Vagina (tissue), 2 donors: ENCODE measurements around the gene RIN3. TPM values are rescaled to one million over a fixed set of nuclear protein-coding genes. Genes with fewer than 3 reads are reported as not detected.

Source experiments
- DNase-seq, 2 donors: peaks; one replicate each; pipeline ENCODE4 v3.0.0-alpha.2; 2017; ENCODE audit errors: extremely low spot score in 2 of 2
- H3K27ac ChIP-seq: fragments of 200-600 bp; sonication (generic); one replicate; pipeline ENCODE4 v1.5.1; 2019
- H3K27me3 ChIP-seq: fragments of 200-600 bp; sonication (generic); one replicate; pipeline ENCODE4 v1.5.1; 2019
- H3K36me3 ChIP-seq, 2 donors: fragments of 200-600 bp; sonication (generic); one replicate each; pipeline ENCODE4 v1.5.1; 2017 to 2019
- H3K4me1 ChIP-seq: fragments of 200-600 bp; sonication (generic); one replicate; pipeline ENCODE4 v1.5.1; 2019
- H3K4me3 ChIP-seq, 2 donors: fragments of 200-600 bp; sonication (generic); 1 replicate in 1 of 2; 2 replicates in 1 of 2; pipeline ENCODE4 v1.5.1; 2016 to 2019
- H3K9me3 ChIP-seq: fragments of 200-600 bp; sonication (generic); one replicate; pipeline ENCODE4 v1.5.1; 2019
- POLR2A ChIP-seq, 2 donors: fragments of 450-650 bp; IDR thresholded peaks; one replicate each; pipeline ENCODE4 v1.6.1; 2017; ENCODE audit warnings: antibody characterized with exemption in 2 of 2, mild to moderate bottlenecking in 2 of 2, moderate library complexity in 2 of 2
- POLR2AphosphoS5 ChIP-seq, 2 donors: sonication (generic); formaldehyde crosslinking; IDR thresholded peaks; one replicate each; pipeline ENCODE4 v1.9.0; 2017; ENCODE audit warnings: antibody characterized with exemption in 2 of 2, mild to moderate bottlenecking in 2 of 2, low read depth in 1 of 2; ENCODE audit not compliant: insufficient read depth in 1 of 2
- intact Hi-C: fragments of 100-400 bp; cut with DNase I; formaldehyde crosslinking; loops from one replicate; pipeline ENCODE4 v1.15.1; 2023
- total RNA-seq: library from RNA; depleted of rRNA; stranded (reverse); fragments of >200 nt; gene quantifications from one replicate; pipeline ENCODE4 v1.2.3, GENCODE V29; 2016
- TF ChIP-seq, protein P1 (sequence below), 3 experiments: fragments of 450-650 bp in 2 of 3; fragments of 200-600 bp in 1 of 3; sonication (generic) in 1 of 3; IDR thresholded peaks; one replicate each; pipeline ENCODE4 v1.5.1; 2017 to 2019; ENCODE audit warnings: antibody characterized with exemption in 3 of 3, mild to moderate bottlenecking in 2 of 3, moderate library complexity in 2 of 3

Gene RIN3
- total RNA-seq, 1 donor from 2014 or later = 22.6 TPM

DNA sequence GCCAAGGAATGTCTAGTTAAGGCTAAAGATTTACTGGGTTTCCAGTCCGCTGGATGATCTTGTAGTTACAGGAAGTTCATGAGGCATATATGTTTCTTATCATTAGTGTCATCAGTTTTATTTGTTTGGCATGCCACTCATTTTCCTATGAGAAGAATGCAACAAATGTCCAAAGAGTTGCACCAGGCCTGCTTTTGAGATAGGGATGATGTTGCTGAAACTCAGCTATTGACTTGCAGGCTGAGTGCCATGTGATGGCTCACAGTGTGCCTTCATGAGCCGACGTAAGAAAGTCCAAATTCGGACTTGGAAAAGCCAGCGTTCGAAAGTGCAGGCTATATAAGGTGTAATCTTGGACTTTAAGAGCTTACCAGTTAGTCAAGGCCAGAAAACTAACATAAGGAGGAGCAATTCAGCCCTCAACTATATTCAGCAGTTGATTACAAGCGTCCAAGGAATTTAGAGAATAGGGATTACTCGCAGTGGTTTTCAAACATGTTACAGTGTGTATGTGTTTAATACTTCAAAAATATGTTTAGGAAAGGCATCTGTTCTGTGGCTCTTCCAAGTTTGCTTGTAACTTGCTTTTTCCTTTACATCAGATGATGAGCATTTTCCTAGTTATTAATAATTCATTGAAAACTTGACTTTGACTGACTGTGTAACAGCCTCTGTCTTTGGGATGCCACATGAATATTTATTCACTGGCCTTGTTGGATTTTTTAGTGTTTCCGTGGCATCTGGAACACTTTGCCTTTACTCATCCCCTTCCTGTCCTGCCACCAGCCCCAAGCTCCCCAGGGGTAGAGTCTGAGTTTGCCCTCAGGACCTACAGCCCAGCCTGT, 133.6 kb downstream of the RIN3 start:
- DNase-seq = no peak
- H3K27ac ChIP-seq = peak overlapping the region; percentile 93
- intact Hi-C loops = no loop called here
- H3K27me3 ChIP-seq = no peaks in the 10 kb centered on the region
- TF ChIP-seq POLR2A (IDR thresholded peaks at IDR 0.05) (no peak), POLR2AphosphoS5 (IDR thresholded peaks at IDR 0.05; ENCODE audit: insufficient read depth in 1 of 2, low read depth in 1 of 2) (peak in 1 of 2 donors; percentile 74)
- no peaks in the 10 kb centered on the region for H3K36me3 ChIP-seq
- H3K9me3 ChIP-seq = no peaks in the 10 kb centered on the region
- peaks cover 67% of the 10 kb centered on the region for H3K4me1 ChIP-seq
- H3K4me3 ChIP-seq = no peak overlapping the region

DNA sequence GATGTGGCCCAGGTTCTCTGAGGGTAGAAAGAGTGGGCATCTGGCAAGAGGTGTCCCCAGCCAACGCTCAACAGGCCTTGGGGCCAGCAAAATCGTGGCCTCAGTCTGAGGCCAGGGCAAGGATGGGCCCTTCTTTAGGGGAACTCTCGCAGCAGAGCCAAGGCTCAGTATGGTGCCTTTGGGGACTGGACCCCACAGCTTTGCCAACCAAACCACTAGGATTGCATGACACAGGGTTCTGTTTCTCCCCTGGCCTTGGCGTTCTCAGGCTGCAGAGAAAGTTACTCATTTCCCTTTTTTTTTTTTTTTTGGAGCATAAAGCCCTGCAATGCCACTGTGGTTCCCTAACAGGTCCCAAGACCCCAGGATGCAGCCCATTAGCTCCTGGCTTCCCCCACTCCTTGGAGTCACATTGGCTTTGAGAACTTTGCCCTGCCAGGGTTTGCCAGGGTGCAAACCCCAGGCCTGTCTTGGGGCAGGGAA, 134.3 kb downstream of the RIN3 start:
- Histone ChIP-seq H3K27ac (peak overlapping the region; percentile 93), H3K27me3 (no peaks in the 10 kb centered on the region), H3K4me3 (no peak overlapping the region), H3K9me3 (no peaks in the 10 kb centered on the region), H3K4me1 (peaks cover 67% of the 10 kb centered on the region), H3K36me3 (no peaks in the 10 kb centered on the region)
- intact Hi-C loops = no loop called here
- DNase-seq = no peak
- no peak for TF ChIP-seq POLR2AphosphoS5 (IDR thresholded peaks at IDR 0.05; ENCODE audit: insufficient read depth in 1 of 2, low read depth in 1 of 2)
- TF ChIP-seq POLR2A (IDR thresholded peaks at IDR 0.05) = no peak
- TF ChIP-seq, protein P1, sequence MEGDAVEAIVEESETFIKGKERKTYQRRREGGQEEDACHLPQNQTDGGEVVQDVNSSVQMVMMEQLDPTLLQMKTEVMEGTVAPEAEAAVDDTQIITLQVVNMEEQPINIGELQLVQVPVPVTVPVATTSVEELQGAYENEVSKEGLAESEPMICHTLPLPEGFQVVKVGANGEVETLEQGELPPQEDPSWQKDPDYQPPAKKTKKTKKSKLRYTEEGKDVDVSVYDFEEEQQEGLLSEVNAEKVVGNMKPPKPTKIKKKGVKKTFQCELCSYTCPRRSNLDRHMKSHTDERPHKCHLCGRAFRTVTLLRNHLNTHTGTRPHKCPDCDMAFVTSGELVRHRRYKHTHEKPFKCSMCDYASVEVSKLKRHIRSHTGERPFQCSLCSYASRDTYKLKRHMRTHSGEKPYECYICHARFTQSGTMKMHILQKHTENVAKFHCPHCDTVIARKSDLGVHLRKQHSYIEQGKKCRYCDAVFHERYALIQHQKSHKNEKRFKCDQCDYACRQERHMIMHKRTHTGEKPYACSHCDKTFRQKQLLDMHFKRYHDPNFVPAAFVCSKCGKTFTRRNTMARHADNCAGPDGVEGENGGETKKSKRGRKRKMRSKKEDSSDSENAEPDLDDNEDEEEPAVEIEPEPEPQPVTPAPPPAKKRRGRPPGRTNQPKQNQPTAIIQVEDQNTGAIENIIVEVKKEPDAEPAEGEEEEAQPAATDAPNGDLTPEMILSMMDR (IDR thresholded peaks at IDR 0.05) = no peak

DNA sequence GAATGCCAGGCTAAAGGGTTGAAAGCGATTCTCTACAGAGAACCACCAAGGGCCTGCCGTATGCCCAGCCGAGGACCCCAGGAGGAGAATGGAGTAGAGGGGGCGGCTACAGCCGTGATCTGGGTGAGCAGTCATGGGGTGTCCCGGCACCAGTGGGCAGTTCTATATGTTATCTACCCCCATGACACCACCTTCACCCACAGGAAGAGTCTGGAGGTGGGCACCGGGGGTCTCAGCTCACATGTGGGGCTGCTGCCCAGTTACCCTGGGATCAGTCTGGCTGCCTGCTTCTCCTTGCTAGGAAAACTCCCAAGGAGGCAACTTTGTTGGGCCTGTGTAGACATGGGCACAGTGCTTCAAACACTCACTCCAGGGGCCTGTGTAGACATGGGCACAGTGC, 135.5 kb downstream of the RIN3 start:
- intact Hi-C loops = no loop called here
- H3K27me3 ChIP-seq = no peaks in the 10 kb centered on the region
- no peak overlapping the region for H3K4me3 ChIP-seq
- no peaks in the 10 kb centered on the region for H3K36me3 ChIP-seq
- H3K9me3 ChIP-seq = no peaks in the 10 kb centered on the region
- H3K4me1 ChIP-seq = peaks cover 63% of the 10 kb centered on the region
- no peak for DNase-seq
- peak overlapping the region; percentile 93 for H3K27ac ChIP-seq
- TF ChIP-seq POLR2AphosphoS5 (IDR thresholded peaks at IDR 0.05; ENCODE audit: insufficient read depth in 1 of 2, low read depth in 1 of 2) (no peak), POLR2A (IDR thresholded peaks at IDR 0.05) (no peak)
- TF ChIP-seq, protein P1 (IDR thresholded peaks at IDR 0.05) = no peak

DNA sequence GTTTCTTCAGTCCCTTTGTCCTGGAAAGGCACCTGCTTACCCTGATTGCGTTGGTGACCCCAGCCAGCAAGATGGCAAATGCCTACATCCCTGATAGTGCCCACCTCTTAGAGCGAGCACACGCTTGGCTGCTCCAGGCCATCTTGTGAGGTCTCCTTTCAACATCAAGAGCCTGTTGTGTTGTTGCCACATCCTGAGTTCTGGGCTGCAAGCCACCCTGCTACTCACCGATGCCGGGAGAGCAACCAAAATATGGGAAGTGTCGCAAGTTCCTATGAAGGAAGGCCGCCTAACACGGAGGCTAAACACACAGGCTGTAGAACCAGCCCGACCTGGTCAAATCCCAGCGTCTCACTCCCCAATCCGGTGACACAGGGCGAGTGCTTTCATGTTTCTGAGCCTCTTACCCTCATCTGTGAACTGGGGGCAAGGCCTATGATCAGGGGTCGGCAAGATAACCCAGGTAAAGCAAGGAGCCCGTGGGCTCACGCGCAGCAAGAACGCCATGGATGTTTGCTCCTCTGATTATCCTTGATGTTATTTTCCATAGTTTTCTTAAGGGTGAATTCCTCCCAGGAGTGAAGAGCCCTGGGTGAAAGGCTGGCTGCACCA, 136.5 kb downstream of the RIN3 start:
- H3K36me3 ChIP-seq = no peaks in the 10 kb centered on the region
- TF ChIP-seq POLR2AphosphoS5 (IDR thresholded peaks at IDR 0.05; ENCODE audit: insufficient read depth in 1 of 2, low read depth in 1 of 2) = peak; percentile 65 to 78
- TF ChIP-seq, protein P1 (IDR thresholded peaks at IDR 0.05) = no peak
- H3K4me1 ChIP-seq = peaks cover 54% of the 10 kb centered on the region
- peak overlapping the region; percentile 93 for H3K27ac ChIP-seq
- intact Hi-C loops = no loop called here
- no peak for DNase-seq
- no peak overlapping the region for H3K4me3 ChIP-seq
- no peaks in the 10 kb centered on the region for H3K9me3 ChIP-seq
- H3K27me3 ChIP-seq = no peaks in the 10 kb centered on the region

DNA sequence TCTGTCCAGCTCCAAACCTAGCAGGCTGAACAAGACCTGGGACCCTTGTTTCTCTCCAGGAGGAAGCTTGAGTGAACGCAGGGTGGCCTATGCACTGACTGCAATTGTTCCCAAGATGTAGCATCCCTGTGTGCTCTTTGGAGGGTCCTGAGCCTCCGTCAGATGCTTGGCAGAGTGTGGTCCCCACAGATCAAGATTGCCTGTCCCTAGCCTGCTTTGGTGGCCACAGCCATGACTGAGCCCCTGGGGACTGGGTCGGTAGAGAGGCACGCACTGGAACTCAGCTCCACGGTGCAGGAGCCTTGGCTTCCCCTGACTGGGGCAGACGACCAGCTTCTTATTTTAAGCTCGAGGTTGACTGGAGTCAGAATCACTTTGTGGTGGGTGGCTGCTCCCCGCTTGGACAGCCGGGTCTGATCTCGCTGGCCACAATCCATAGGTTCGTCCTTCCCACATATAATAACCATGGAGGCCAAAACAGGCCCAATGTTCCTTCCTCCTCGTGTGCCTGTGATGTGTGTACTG, 137.1 kb downstream of the RIN3 start:
- intact Hi-C loops = no loop called here
- Histone ChIP-seq H3K36me3 (no peaks in the 10 kb centered on the region), H3K4me3 (no peak overlapping the region), H3K27me3 (no peaks in the 10 kb centered on the region), H3K4me1 (peaks cover 57% of the 10 kb centered on the region), H3K9me3 (no peaks in the 10 kb centered on the region), H3K27ac (peak overlapping the region; percentile 93)
- TF ChIP-seq, protein P1 (IDR thresholded peaks at IDR 0.05) = no peak
- no peak for TF ChIP-seq POLR2A (IDR thresholded peaks at IDR 0.05)
- TF ChIP-seq POLR2AphosphoS5 (IDR thresholded peaks at IDR 0.05; ENCODE audit: insufficient read depth in 1 of 2, low read depth in 1 of 2) = no peak
- DNase-seq = no peak
